K562 (cell line): ENCODE measurements around the gene AHI1. TPM values are rescaled to one million over a fixed set of nuclear protein-coding genes. Genes with fewer than 3 reads are reported as not detected.

Experiments used
- ELF1 ChIP-seq: fragments of 200-800 bp; sonication (Bioruptor generic); IDR thresholded peaks from 2 replicates; pipeline ENCODE4 v1.6.1; 2016; ENCODE audit warnings: missing genetic modification characterization, missing compliant biosample characterization
- FOXA1 ChIP-seq: fragments of 450-650 bp; IDR thresholded peaks from 2 replicates; pipeline ENCODE4 v1.6.1; 2016; ENCODE audit warnings: mild to moderate bottlenecking, borderline replicate concordance
- HBP1 ChIP-seq: fragments of 450-650 bp; formaldehyde crosslinking; IDR thresholded peaks from 2 replicates; pipeline ENCODE4 v1.4.0; 2022; ENCODE audit warnings: missing genetic modification characterization
- HNRNPH1 ChIP-seq: fragments of 200-400 bp; formaldehyde crosslinking; optimal IDR thresholded peaks from 2 replicates; pipeline ENCODE3; 2017; ENCODE audit warnings: low read depth, mild to moderate bottlenecking, low read length, moderate library complexity
- HNRNPUL1 ChIP-seq: fragments of 200-400 bp; formaldehyde crosslinking; IDR thresholded peaks from 2 replicates; pipeline ENCODE4 v1.6.1; 2017; ENCODE audit warnings: low read length
- MAFF ChIP-seq: IDR thresholded peaks from 2 replicates; pipeline ENCODE4 v1.6.1; 2012; ENCODE audit warnings: low read length, improper control_type of control experiment
- MAFG ChIP-seq: fragments of 450-650 bp; conservative IDR thresholded peaks from 2 replicates; pipeline ENCODE4 v1.6.1; 2016; ENCODE audit warnings: missing genetic modification characterization, missing compliant biosample characterization
- PBX2 ChIP-seq, 2 experiments: IDR thresholded peaks in 1 of 2; conservative IDR thresholded peaks in 1 of 2; 2 replicates each; pipeline ENCODE4 v1.6.1; 2016; ENCODE audit warnings: low read depth in 2 of 2, mild to moderate bottlenecking in 1 of 2, missing compliant biosample characterization in 1 of 2, missing genetic modification characterization in 1 of 2, moderate library complexity in 1 of 2
- SIRT6 ChIP-seq: IDR thresholded peaks from one replicate; pipeline ENCODE4 v1.6.1; 2012; ENCODE audit warnings: low read depth, mild to moderate bottlenecking, control low read depth, inconsistent platforms, low read length, moderate library complexity
- SMAD2 ChIP-seq: fragments of 150-350 bp; IDR thresholded peaks from 2 replicates; pipeline ENCODE4 v1.6.1; 2014; ENCODE audit warnings: low read depth, mild to moderate bottlenecking, low read length
- TCFL5 ChIP-seq: fragments of 250-450 bp; sonication (Bioruptor Pico); conservative IDR thresholded peaks from 2 replicates; pipeline ENCODE4 v1.6.1; 2021; ENCODE audit warnings: mild to moderate bottlenecking, moderate library complexity, matching md5 sums
- ZC3H4 ChIP-seq: sonication (generic); formaldehyde crosslinking; IDR thresholded peaks from 2 replicates; pipeline ENCODE4 v1.9.0; 2021; ENCODE audit warnings: missing genetic modification reagents, borderline replicate concordance
- ZNF316 ChIP-seq: fragments of 450-650 bp; IDR thresholded peaks from 2 replicates; pipeline ENCODE4 v1.6.1; 2016
- ZNF512 ChIP-seq: IDR thresholded peaks from 2 replicates; pipeline ENCODE4 v1.6.1; 2016; ENCODE audit warnings: missing genetic modification characterization, missing compliant biosample characterization
- ZNF717 ChIP-seq: fragments of 250-450 bp; sonication (Bioruptor Pico); IDR thresholded peaks from 2 replicates; pipeline ENCODE4 v1.5.0; 2021
- ZNF780A ChIP-seq: fragments of 250-450 bp; sonication (Bioruptor Pico); IDR thresholded peaks from 2 replicates; pipeline ENCODE4 v1.5.0; 2021; ENCODE audit warnings: mild to moderate bottlenecking
- polyA plus RNA-seq, 8 experiments: library from polyadenylated mRNA; depleted of rRNA in 4 of 8; stranded (reverse) in 5 of 8; unstranded in 3 of 8; fragments of >200 nt; fragmentation: Nextera tagmentation in 2 of 8; fragmentation: Illumina TruSeq in 1 of 8; extraction: Ambion mirVana in 2 of 8; extraction: Trizol in 1 of 8; gene quantifications; 2 replicates each; pipeline versions ENCODE4 v1.2.1 to v1.2.3, GENCODE V29; 2011 to 2014; ENCODE audit warnings: inconsistent platforms in 1 of 8, missing spikeins in 1 of 8
- total RNA-seq, 7 experiments: library from RNA; depleted of rRNA in 6 of 7; stranded (reverse); fragments of >200 nt in 6 of 7; fragmentation: Illumina TruSeq in 2 of 7; extraction: Trizol in 2 of 7; gene quantifications; 2 replicates each; pipeline versions ENCODE4 v1.2.1 to v1.2.3, GENCODE V29; 2011 to 2021; ENCODE audit warnings: low replicate concordance in 1 of 7

AHI1 gene
- total and polyA plus RNA-seq, 9 of the 15 experiments (the other 6 are each of a cell fraction or from before 2014, with no cell fraction given): 24.7 to 54.9 (median 32.2) TPM

GRCh38 chr6:135311446-135312200 lies 185.9 kb downstream of the AHI1 start (continued):
- TF ChIP-seq PBX2 (CRISPR knock-in tag; IDR thresholded peaks at IDR 0.05; ENCODE audit: low read depth) (no peak), PBX2 (tag; conservative IDR thresholded peaks at IDR 0.05; ENCODE audit: low read depth) (no peak), TCFL5 (CRISPR knock-in tag) (no peak), HBP1 (CRISPR knock-in tag) (no peak), ELF1 (tag) (no peak), ZNF717 (CRISPR knock-in tag) (no peak), MAFF (peak; percentile 48; the same call in 1 of the 2 replicates), HNRNPH1 (no peak), ZNF316 (peak; percentile 89), SMAD2 (no peak), HNRNPUL1 (no peak), ZC3H4 (no peak), FOXA1 (no peak), ZNF780A (CRISPR knock-in tag) (no peak), ZNF512 (no peak), MAFG (tag) (peak; percentile 40), SIRT6 (no peak)
